Measurements from ENCODE around the gene CYS1. TPM values are rescaled to one million over a fixed set of nuclear protein-coding genes. Genes with fewer than 3 reads are reported as not detected.
"Not testable (repeated sequence)": the region's sequence is repeated elsewhere in the genome, so short reads cannot be mapped to it uniquely, and the experiment has no call there.

CYS1 gene
- total RNA-seq, 1 donor from 2014 or later = 0.56 TPM

- no peak for DNase-seq (ENCODE audit: low spot score)
- no peaks in the 10 kb centered on the region for H3K36me3 ChIP-seq
- no peaks in the 10 kb centered on the region for H3K79me2 ChIP-seq (ENCODE audit: low read depth)
- no peaks in the 10 kb centered on the region for H3K4me1 ChIP-seq
- H4K20me1 ChIP-seq (ENCODE audit: low read depth) = no peaks in the 10 kb centered on the region
- H3K27ac ChIP-seq = no peak overlapping the region
- Mint-ChIP-seq H3K9me3 (peaks cover 5% of the 10 kb centered on the region), H3K27ac (no peak overlapping the region), H3K4me3 (no peak overlapping the region), H3K27me3 (ENCODE audit: insufficient read depth, low read depth) (peaks cover 11% of the 10 kb centered on the region), H3K4me1 (peaks cover 16% of the 10 kb centered on the region), H3K36me3 (no peaks in the 10 kb centered on the region)
- H3K9ac ChIP-seq = no peak overlapping the region
- H3K4me3 ChIP-seq = no peak overlapping the region
- H3K9me3 ChIP-seq (ENCODE audit: low read depth) = no peaks in the 10 kb centered on the region
- H3K4me2 ChIP-seq = no peak overlapping the region
- no peaks in the 10 kb centered on the region for H3K27me3 ChIP-seq
- H3F3A ChIP-seq (ENCODE audit: low read depth) = no peaks in the 10 kb centered on the region
- TF ChIP-seq EZH2 (IDR thresholded peaks at IDR 0.05) (no peak), CTCF (IDR thresholded peaks at IDR 0.05) (no peak), EZH2phosphoT487 (IDR thresholded peaks at IDR 0.05) (no peak)
- no peak overlapping the region for H2AFZ ChIP-seq (replicated peaks)
These were observed 67.2 kb downstream of the CYS1 start for GRCh38 chr2:10012963-10013461.

DNA sequence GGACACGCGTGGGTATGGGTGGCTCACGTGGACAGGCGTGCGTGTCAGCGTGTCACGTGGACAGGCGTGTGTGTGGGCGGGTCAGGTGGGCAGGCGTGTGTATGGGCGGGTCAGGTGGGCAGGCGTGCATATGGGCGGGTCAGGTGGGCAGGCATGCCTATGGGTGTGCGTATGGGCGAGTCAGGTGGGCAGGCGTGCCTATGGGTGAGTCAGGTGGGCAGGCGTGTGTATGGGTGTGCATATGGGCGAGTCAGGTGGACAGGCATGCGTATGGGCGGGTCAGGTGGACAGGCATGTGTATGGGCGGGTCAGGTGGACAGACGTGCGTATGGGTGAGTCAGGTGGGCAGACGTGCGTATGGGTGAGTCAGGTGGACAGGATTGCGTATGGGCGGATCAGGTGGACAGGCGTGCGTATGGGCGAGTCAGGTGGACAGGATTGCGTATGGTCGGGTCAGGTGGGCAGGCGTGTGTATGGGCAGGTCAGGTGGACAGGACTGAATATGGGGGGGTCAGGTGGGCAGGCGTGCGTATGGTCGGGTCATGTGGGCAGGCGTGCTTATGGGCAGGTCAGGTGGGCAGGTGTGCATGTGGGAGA is 67.7 kb downstream of the CYS1 start:
- peaks cover 22% of the 10 kb centered on the region for H3K4me1 Mint-ChIP-seq
- H3K27me3 Mint-ChIP-seq (ENCODE audit: insufficient read depth, low read depth); H3K79me2 ChIP-seq (ENCODE audit: low read depth): not testable (repeated sequence)

DNA sequence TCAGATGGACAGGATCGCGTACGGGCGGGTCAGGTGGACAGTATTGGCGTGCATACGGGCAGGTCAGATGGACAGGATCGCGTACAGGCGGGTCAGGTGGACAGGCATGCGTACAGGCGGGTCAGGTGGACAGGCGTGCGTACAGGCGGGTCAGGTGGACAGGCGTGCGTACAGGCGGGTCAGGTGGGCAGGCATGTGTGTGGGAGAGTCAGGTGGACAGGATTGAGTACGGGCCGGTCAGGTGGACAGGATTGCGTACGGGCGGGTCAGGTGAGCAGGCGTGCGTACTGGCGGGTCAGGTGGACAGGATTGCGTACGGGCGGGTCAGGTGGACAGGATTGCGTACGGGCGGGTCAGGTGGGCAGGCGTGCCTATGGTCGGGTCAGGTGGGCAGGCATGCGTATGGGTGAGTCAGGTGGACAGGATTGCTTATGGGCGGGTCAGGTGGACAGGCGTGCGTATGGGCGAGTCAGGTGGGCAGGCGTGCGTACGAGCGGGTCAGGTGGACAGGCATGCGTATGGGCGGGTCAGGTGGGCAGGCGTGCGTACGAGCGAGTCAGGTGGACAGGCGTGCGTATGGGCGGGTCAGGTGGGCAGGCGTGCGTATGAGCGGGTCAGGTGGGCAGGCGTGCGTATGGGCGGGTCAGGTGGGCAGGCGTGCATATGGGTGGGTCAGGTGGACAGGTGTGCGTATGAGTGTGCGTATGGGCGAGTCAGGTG is 68.4 kb downstream of the CYS1 start:
- H3K4me1 Mint-ChIP-seq = peaks cover 28% of the 10 kb centered on the region
- not testable (repeated sequence) for H3K9ac ChIP-seq; H3K27me3 Mint-ChIP-seq (ENCODE audit: insufficient read depth, low read depth); H3K79me2 ChIP-seq (ENCODE audit: low read depth); H4K20me1 ChIP-seq (ENCODE audit: low read depth); H3K9me3 ChIP-seq (ENCODE audit: low read depth); H3K4me2 ChIP-seq; H2AFZ ChIP-seq (replicated peaks); H3K36me3 ChIP-seq; H3F3A ChIP-seq (ENCODE audit: low read depth); H3K27me3 ChIP-seq; H3K4me3 ChIP-seq; H3K36me3 Mint-ChIP-seq; H3K4me3 Mint-ChIP-seq; H3K9me3 Mint-ChIP-seq; DNase-seq (ENCODE audit: low spot score); H3K27ac ChIP-seq; H3K4me1 ChIP-seq; H3K27ac Mint-ChIP-seq

More for the DNA sequence above, 67.7 kb downstream of the CYS1 start:
- not testable (repeated sequence) for H3F3A ChIP-seq (ENCODE audit: low read depth); H3K36me3 Mint-ChIP-seq; H3K9ac ChIP-seq; H3K4me3 Mint-ChIP-seq; H3K4me2 ChIP-seq; H3K36me3 ChIP-seq; DNase-seq (ENCODE audit: low spot score); H3K9me3 Mint-ChIP-seq; H3K27ac Mint-ChIP-seq; H3K4me3 ChIP-seq; H3K27me3 ChIP-seq; H2AFZ ChIP-seq (replicated peaks); H3K9me3 ChIP-seq (ENCODE audit: low read depth); H3K4me1 ChIP-seq; H4K20me1 ChIP-seq (ENCODE audit: low read depth); H3K27ac ChIP-seq

DNA sequence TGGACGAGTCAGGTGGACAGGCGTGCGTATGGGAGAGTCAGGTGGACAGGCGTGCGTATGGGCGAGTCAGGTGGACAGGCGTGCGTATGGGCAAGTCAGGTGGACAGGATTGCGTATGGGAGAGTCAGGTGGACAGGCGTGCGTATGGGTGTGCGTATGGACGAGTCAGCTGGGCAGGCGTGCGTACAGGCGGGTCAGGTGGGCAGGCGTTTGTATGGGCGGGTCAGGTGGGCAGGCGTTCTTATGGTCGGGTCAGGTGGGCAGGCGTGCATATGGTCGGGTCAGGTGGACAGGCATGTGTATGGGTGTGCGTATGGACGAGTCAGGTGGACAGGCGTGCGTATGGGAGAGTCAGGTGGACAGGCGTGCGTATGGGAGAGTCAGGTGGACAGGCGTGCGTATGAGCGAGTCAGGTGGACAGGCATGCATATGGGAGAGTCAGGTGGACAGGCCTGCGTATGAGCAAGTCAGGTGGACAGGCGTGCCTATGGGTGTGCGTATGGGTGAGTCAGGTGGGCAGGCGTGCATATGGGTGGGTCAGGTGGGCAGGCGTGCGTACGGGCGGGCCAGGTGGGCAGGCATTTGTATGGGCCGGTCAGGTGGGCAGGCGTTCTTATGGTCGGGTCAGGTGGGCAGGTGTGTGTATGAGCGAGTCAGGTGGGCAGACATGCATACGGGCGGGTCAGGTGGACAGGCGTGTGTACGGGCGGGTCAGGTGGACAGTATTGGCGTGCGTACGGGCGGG is 69.2 kb downstream of the CYS1 start:
- H3K36me3 Mint-ChIP-seq; H3K4me3 ChIP-seq; H3K27me3 ChIP-seq; H3K27me3 Mint-ChIP-seq (ENCODE audit: insufficient read depth, low read depth); H2AFZ ChIP-seq (replicated peaks); H3K9ac ChIP-seq; H3K4me3 Mint-ChIP-seq; DNase-seq (ENCODE audit: low spot score); H3K36me3 ChIP-seq; H3K27ac ChIP-seq; H4K20me1 ChIP-seq (ENCODE audit: low read depth); H3K4me2 ChIP-seq; H3F3A ChIP-seq (ENCODE audit: low read depth); H3K9me3 Mint-ChIP-seq; H3K79me2 ChIP-seq (ENCODE audit: low read depth); H3K9me3 ChIP-seq (ENCODE audit: low read depth); H3K4me1 ChIP-seq; H3K27ac Mint-ChIP-seq: not testable (repeated sequence)
- H3K4me1 Mint-ChIP-seq = peaks cover 30% of the 10 kb centered on the region
